PC-9 (cell line): Measurements from ENCODE around the gene GALK1. TPM values are rescaled to one million over a fixed set of nuclear protein-coding genes. Genes with fewer than 3 reads are reported as not detected.

Experiments
- BruUV-seq: library from RNA; stranded (reverse); fragments of 400-500 nt; replicated peaks from 2 replicates; lab custom pipeline; 2021; lab: Mats Ljungman, UMichigan
- CTCF ChIA-PET: fragments of 300-600 bp; sonication (Branson Sonifier 250); formaldehyde crosslinking; loops from one replicate; lab custom pipeline; 2022; ENCODE audit warnings: antibody characterized with exemption; lab: Charles Lee
- POLR2A ChIA-PET: fragments of 300-600 bp; sonication (Branson Sonifier 250); formaldehyde crosslinking; loops from one replicate; lab custom pipeline; 2022; ENCODE audit warnings: antibody characterized with exemption; ENCODE audit not compliant: unreplicated experiment; lab: Charles Lee
- DNase-seq, 2 experiments: peaks; one replicate each; pipeline versions ENCODE4 v3.0.0 to v3.0.0-alpha.2; 2015 to 2022; ENCODE audit warnings: mixed read lengths in 1 of 2
- H2AFZ ChIP-seq: fragments of 200-600 bp; sonication (generic); 2 replicates; pipeline ENCODE4 v1.8.1; 2017; ENCODE audit warnings: antibody characterized with exemption
- H3F3A ChIP-seq: fragments of 200-600 bp; sonication (generic); 2 replicates; pipeline ENCODE4 v1.8.1; 2017; ENCODE audit warnings: antibody characterized with exemption, mild to moderate bottlenecking, low read depth; ENCODE audit not compliant: insufficient read depth
- H3K27ac ChIP-seq: fragments of 200-600 bp; sonication (generic); 2 replicates; pipeline ENCODE4 v1.6.1; 2016; ENCODE audit warnings: mixed run types
- H3K27me3 ChIP-seq: fragments of 200-600 bp; sonication (generic); 2 replicates; pipeline ENCODE4 v1.6.1; 2016; ENCODE audit warnings: low read depth, mixed run types; ENCODE audit not compliant: insufficient read depth
- H3K36me3 ChIP-seq: fragments of 200-600 bp; sonication (generic); 2 replicates; pipeline ENCODE4 v1.6.1; 2016; ENCODE audit warnings: low read depth, mixed run types
- H3K4me1 ChIP-seq: fragments of 200-600 bp; sonication (generic); replicated peaks from 2 replicates; pipeline ENCODE4 v1.6.1; 2016; ENCODE audit warnings: mixed run types; ENCODE audit not compliant: insufficient read depth
- H3K4me2 ChIP-seq: fragments of 200-600 bp; sonication (generic); 2 replicates; pipeline ENCODE4 v1.6.1; 2017; ENCODE audit warnings: mixed run types
- H3K4me3 ChIP-seq: fragments of 200-600 bp; sonication (generic); 2 replicates; pipeline ENCODE4 v1.6.1; 2016; ENCODE audit warnings: mixed run types
- H3K79me2 ChIP-seq: fragments of 200-600 bp; sonication (generic); 2 replicates; pipeline ENCODE4 v1.6.1; 2017; ENCODE audit warnings: low read depth, mixed run types
- H3K9me2 ChIP-seq: fragments of 200-600 bp; sonication (generic); 2 replicates; pipeline ENCODE4 v1.8.1; 2017; ENCODE audit warnings: mild to moderate bottlenecking; ENCODE audit not compliant: insufficient read depth
- H3K9me3 ChIP-seq: fragments of 200-600 bp; sonication (generic); 2 replicates; pipeline ENCODE4 v1.8.1; 2016; ENCODE audit warnings: low read depth; ENCODE audit not compliant: insufficient read depth
- H4K20me1 ChIP-seq: fragments of 200-600 bp; sonication (generic); 2 replicates; pipeline ENCODE4 v1.8.1; 2017; ENCODE audit not compliant: insufficient read depth
- CTCF ChIP-seq: fragments of 200-600 bp; sonication (generic); conservative IDR thresholded peaks from 2 replicates; pipeline ENCODE4 v1.6.1; 2017; ENCODE audit warnings: mixed run types, antibody characterized with exemption, mild to moderate bottlenecking, moderate library complexity
- EZH2 ChIP-seq: fragments of 200-600 bp; sonication (generic); IDR thresholded peaks from 2 replicates; pipeline ENCODE4 v1.8.0; 2017; ENCODE audit warnings: antibody characterized with exemption, low read depth
- intact Hi-C: fragments of 100-400 bp; cut with micrococcal nuclease; formaldehyde crosslinking; loops from one replicate; pipeline ENCODE4 v1.10.0; 2022; ENCODE audit not compliant: unreplicated experiment
- total RNA-seq: library from RNA; stranded (reverse); gene quantifications from 2 replicates; pipeline ENCODE4 v1.2.3, GENCODE V29; 2021

The GALK1 gene
- total RNA-seq, 1 experiment from 2014 or later: 12.8 TPM

GRCh38 chr17:75742337-75742736 is 22.7 kb downstream of the GALK1 start:
- peaks cover 6% of the 10 kb centered on the region for H4K20me1 ChIP-seq
- H3K27me3 ChIP-seq: no peaks in the 10 kb centered on the region
- peaks cover 8% of the 10 kb centered on the region; the same call in 1 of the 2 replicates for H3K36me3 ChIP-seq
- no peak overlapping the region for H3K4me3 ChIP-seq
- H2AFZ ChIP-seq: no peak overlapping the region
- ChIA-PET CTCF (no interaction called here), POLR2A (no interaction called here)
- BruUV-seq: no TSS peak
- H3F3A ChIP-seq: peaks cover 37% of the 10 kb centered on the region
- H3K79me2 ChIP-seq: no peaks in the 10 kb centered on the region
- H3K4me1 ChIP-seq: no peaks in the 10 kb centered on the region
- intact Hi-C loops: no loop called here
- no peaks in the 10 kb centered on the region for H3K9me3 ChIP-seq
- no peak for TF ChIP-seq EZH2
- no peak for TF ChIP-seq CTCF
- no peak overlapping the region for H3K27ac ChIP-seq
- H3K4me2 ChIP-seq: no peak overlapping the region
- no peaks in the 10 kb centered on the region for H3K9me2 ChIP-seq
- DNase-seq: no peak

GRCh38 chr17:75740631-75741077 is 24.3 kb downstream of the GALK1 start:
- CTCF ChIA-PET: interaction anchor here (0.5 kb wide), 1 partner anchor 89 kb away, joined by 6 read pairs; no protein-coding TSS in a partner anchor
- POLR2A ChIA-PET: interaction anchor here (0.7 kb wide), 1 partner anchor 51 kb away, joined by 3 read pairs; no protein-coding TSS in a partner anchor
- no peak overlapping the region for H3K4me2 ChIP-seq

DNA sequence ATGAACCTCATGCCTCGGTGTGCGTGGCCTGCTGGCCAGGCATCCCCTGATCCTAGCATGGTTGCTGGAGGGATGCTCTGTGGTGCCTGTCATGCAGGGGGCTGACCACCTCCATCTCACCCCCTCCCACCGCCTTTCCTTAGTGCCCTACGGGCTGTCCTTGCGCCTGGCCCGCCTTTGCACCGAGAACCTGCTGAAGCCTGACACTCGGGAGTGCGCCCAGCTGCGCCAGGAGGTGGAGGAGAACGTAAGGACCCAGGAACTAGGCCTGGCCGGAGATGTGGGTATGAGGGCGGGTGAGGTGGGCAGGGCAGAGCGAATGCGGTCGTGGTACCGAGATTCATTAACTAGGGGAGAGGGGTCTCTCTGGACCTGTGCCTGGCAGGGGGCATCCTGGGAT is 24.8 kb downstream of the GALK1 start:
- Histone ChIP-seq H3K4me1 (no peaks in the 10 kb centered on the region), H4K20me1 (peaks cover 6% of the 10 kb centered on the region), H3K4me2 (no peak overlapping the region), H3K27me3 (no peaks in the 10 kb centered on the region), H3K9me2 (no peaks in the 10 kb centered on the region), H3K9me3 (no peaks in the 10 kb centered on the region), H3K79me2 (no peaks in the 10 kb centered on the region), H3K4me3 (no peak overlapping the region), H3K36me3 (peaks cover 8% of the 10 kb centered on the region; the same call in 1 of the 2 replicates), H2AFZ (no peak overlapping the region), H3F3A (peaks cover 20% of the 10 kb centered on the region; the same call in 1 of the 2 replicates), H3K27ac (no peak overlapping the region)
- intact Hi-C loops: no loop called here
- no peak for TF ChIP-seq EZH2
- TF ChIP-seq CTCF: no peak
- ChIA-PET POLR2A (interaction anchor here (0.7 kb wide), 1 partner anchor 51 kb away, joined by 3 read pairs; no protein-coding TSS in a partner anchor), CTCF (interaction anchor here (0.5 kb wide), 1 partner anchor 89 kb away, joined by 6 read pairs; no protein-coding TSS in a partner anchor)
- DNase-seq: no peak
- BruUV-seq: no TSS peak

More at GRCh38 chr17:75740631-75741077, 24.3 kb downstream of the GALK1 start:
- intact Hi-C loops: no loop called here
- peaks cover 8% of the 10 kb centered on the region; the same call in 1 of the 2 replicates for H3K36me3 ChIP-seq
- H3K4me1 ChIP-seq: no peaks in the 10 kb centered on the region
- H3K9me2 ChIP-seq: no peaks in the 10 kb centered on the region
- no peaks in the 10 kb centered on the region for H3K79me2 ChIP-seq
- H2AFZ ChIP-seq: no peak overlapping the region
- H3K9me3 ChIP-seq: no peaks in the 10 kb centered on the region
- peaks cover 6% of the 10 kb centered on the region for H4K20me1 ChIP-seq
- peaks cover 21% of the 10 kb centered on the region; the same call in 1 of the 2 replicates for H3F3A ChIP-seq
- H3K27me3 ChIP-seq: no peaks in the 10 kb centered on the region
- no TSS peak for BruUV-seq
- no peak overlapping the region for H3K27ac ChIP-seq
- no peak overlapping the region for H3K4me3 ChIP-seq
- TF ChIP-seq CTCF (no peak), EZH2 (no peak)
- no peak for DNase-seq
